Aorta (tissue), 5 donors: ENCODE data around the gene SCTR. TPM values are rescaled to one million over a fixed set of nuclear protein-coding genes. Genes with fewer than 3 reads are reported as not detected.

Experiments used
- ATAC-seq: fragments of 200-7000 bp; cut with Tn5 transposase; one replicate; pipeline ENCODE4 v1.9.1; 2022; ENCODE audit warnings: moderate library complexity; ENCODE audit not compliant: low FRiP score
- DNase-seq, 2 donors: peaks; one replicate each; pipeline ENCODE4 v3.0.0-alpha.2; 2020
- H3K27ac ChIP-seq, 2 donors: one replicate each; pipeline ENCODE4 v1.5.1; 2013; ENCODE audit warnings: low read length in 2 of 2, mild to moderate bottlenecking in 2 of 2, moderate library complexity in 2 of 2, control low read depth in 1 of 2, inconsistent platforms in 1 of 2, low read depth in 1 of 2
- H3K27me3 ChIP-seq, 2 donors: one replicate each; pipeline ENCODE4 v1.6.1; 2013; ENCODE audit warnings: control low read depth in 1 of 2, low read length in 1 of 2, mild to moderate bottlenecking in 1 of 2, moderate library complexity in 1 of 2; ENCODE audit not compliant: insufficient read depth in 2 of 2, control insufficient read depth in 1 of 2
- H3K36me3 ChIP-seq, 2 donors: one replicate each; pipeline ENCODE4 v1.6.1; 2013; ENCODE audit warnings: control low read depth in 1 of 2, low read length in 1 of 2, mild to moderate bottlenecking in 1 of 2; ENCODE audit not compliant: insufficient read depth in 2 of 2, control insufficient read depth in 1 of 2
- H3K4me1 ChIP-seq, 2 donors: one replicate each; pipeline ENCODE4 v1.6.1; 2013; ENCODE audit warnings: low read length in 2 of 2, control low read depth in 1 of 2, mild to moderate bottlenecking in 1 of 2, moderate library complexity in 1 of 2; ENCODE audit not compliant: insufficient read depth in 2 of 2, control insufficient read depth in 1 of 2
- H3K4me3 ChIP-seq, 2 donors: one replicate each; pipeline ENCODE4 v1.5.1; 2013; ENCODE audit warnings: low read length in 2 of 2, control low read depth in 1 of 2, mild to moderate bottlenecking in 1 of 2
- H3K9me3 ChIP-seq: one replicate; pipeline ENCODE4 v1.6.1; 2013; ENCODE audit warnings: mild to moderate bottlenecking, low read length; ENCODE audit not compliant: control insufficient read depth
- WGBS, 2 donors: extraction: QIAGEN DNeasy Blood & Tissue Kit; methylation state at CpG; one replicate each; pipeline ENCODE4 v1.1.7; 2013; 5-methylcytosine and 5-hydroxymethylcytosine counted together
- intact Hi-C, 2 donors: fragments of 100-400 bp; cut with DNase I; formaldehyde crosslinking; loops; one replicate each; pipeline versions ENCODE4 v1.14.2 to v1.15.0; 2022
- polyA plus RNA-seq, 2 donors: library from polyadenylated mRNA; stranded (reverse); fragments of 200-250 nt; gene quantifications; one replicate each; pipeline ENCODE4 v1.2.3, GENCODE V29; 2013
- total RNA-seq, 2 donors: library from RNA; stranded (reverse); fragmentation: NEBNext Ultra II Directional; extraction: Animal tissue kit (Norgen Biotek cat#: 25700); gene quantifications; one replicate each; pipeline ENCODE4 v1.2.1, GENCODE V29; 2021
- donor health status: healthy with polysubstance abuse.
- donor health status: Bipolar disorder and iron deficiency.
- donor health status: DM: no; HTN: no; CAD: no.
- donor health status: DM: no; HTN: no; CAD: no.
- donor health status: DM: yes; HTN: yes; CAD: no.

SCTR gene
- total and polyA plus RNA-seq, 4 donors, result 0.13 TPM; not detected in 3

DNA sequence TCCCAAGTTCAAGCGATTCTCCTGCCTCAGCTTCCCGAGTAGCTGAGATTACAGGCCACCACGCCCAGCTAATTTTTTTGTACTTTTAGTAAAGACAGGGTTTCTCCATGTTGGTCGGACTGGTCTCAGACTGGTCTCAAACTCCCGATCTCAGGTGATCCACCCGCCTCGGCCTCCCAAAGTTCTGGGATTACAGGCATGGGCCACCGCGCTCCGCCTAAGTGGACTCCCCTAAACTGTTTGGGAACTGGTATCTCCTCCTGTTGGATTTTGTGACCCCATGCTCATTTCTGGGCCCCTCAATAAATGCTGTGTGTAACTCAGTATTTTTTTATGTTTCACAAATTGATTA, 5.2 kb downstream of the SCTR start:
- 92 to 97% methylated on average over 10 of the region's 10 CpGs for WGBS, 2 donors
- Histone ChIP-seq H3K4me1 (no peaks in the 10 kb centered on the region), H3K9me3 (no peaks in the 10 kb centered on the region), H3K4me3 (no peak overlapping the region), H3K36me3 (no peaks in the 10 kb centered on the region), H3K27me3 (no peaks in the 10 kb centered on the region), H3K27ac (no peak overlapping the region)
- ATAC-seq (no peak), DNase-seq (no peak)
- intact Hi-C loops, result no loop called here

DNA sequence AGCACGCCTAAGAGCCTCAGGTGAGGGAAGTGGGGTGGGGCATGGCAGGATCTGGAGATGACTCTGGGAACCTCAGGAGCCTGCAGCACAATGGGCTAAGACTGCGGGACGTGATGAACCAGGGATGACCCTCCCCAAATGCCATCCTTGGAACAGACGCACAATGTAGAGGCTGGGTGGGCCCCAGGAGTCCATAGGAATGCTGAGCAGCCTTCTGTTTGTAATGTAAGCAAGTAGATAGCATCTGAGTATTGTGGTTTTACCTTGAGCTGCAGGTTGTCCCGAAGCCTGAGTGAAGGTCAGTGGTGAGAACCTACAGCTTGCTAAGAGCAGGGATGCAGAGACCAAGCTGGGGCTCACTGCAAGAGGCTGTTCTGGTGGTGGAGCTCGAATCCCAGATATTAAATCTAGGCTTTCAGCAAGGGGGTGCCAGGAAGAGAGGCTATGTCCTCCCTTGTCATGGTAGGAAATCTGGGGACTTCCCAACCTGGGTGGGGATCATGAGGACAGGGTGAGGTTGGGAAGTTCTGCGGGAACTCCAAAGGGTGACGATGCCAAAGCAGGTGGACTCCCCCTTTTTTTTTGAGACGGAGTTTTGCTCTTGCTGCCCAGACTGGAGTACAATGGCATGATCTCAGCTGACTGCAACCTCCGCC, 5.8 kb downstream of the SCTR start:
- Histone ChIP-seq H3K27ac (no peak overlapping the region), H3K27me3 (no peaks in the 10 kb centered on the region), H3K36me3 (no peaks in the 10 kb centered on the region), H3K9me3 (no peaks in the 10 kb centered on the region), H3K4me3 (no peak overlapping the region), H3K4me1 (no peaks in the 10 kb centered on the region)
- 89 to 95% methylated on average over 10 of the region's 10 CpGs for WGBS, 2 donors
- ATAC-seq (no peak), DNase-seq (no peak)
- intact Hi-C loops, result no loop called here

- Histone ChIP-seq H3K4me3 (no peak overlapping the region), H3K4me1 (no peaks in the 10 kb centered on the region), H3K36me3 (no peaks in the 10 kb centered on the region), H3K27ac (no peak overlapping the region), H3K9me3 (no peaks in the 10 kb centered on the region), H3K27me3 (no peaks in the 10 kb centered on the region)
- WGBS, 2 donors, result 45 to 50% methylated on average over 7 of the region's 7 CpGs
- peak; percentile 77 to 78 for DNase-seq
- ATAC-seq, result peak; percentile 60
- intact Hi-C loops, result no loop called here
These were observed 6.8 kb downstream of the SCTR start for GRCh38 chr2:119517433-119517832.

DNA sequence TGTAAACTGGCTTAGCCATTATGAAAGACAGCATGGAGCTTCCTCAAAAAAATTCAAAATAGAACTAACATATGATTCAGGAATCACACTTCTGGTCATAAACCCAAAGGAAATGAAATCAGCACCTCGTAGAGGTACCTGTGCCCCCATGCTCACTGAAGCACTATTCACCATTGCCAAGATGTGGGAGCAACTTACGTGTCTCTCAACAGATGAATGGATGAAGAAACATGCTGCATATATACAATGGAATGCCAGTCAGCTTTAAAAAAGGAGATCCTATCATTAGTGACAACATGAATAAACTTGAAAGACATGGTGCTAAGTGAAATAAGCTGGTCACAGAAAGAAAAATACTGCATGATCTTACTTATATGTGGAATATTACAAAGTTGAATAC, 8.2 kb downstream of the SCTR start:
- no peaks in the 10 kb centered on the region for H3K36me3 ChIP-seq
- intact Hi-C loops, result no loop called here
- no peaks in the 10 kb centered on the region for H3K27me3 ChIP-seq
- WGBS, 2 donors, result 85 to 91% methylated on average over 2 of the region's 2 CpGs
- H3K4me3 ChIP-seq, result no peak overlapping the region
- no peak for DNase-seq
- H3K27ac ChIP-seq, result no peak overlapping the region
- no peaks in the 10 kb centered on the region for H3K9me3 ChIP-seq
- H3K4me1 ChIP-seq, result no peaks in the 10 kb centered on the region
- no peak for ATAC-seq

DNA sequence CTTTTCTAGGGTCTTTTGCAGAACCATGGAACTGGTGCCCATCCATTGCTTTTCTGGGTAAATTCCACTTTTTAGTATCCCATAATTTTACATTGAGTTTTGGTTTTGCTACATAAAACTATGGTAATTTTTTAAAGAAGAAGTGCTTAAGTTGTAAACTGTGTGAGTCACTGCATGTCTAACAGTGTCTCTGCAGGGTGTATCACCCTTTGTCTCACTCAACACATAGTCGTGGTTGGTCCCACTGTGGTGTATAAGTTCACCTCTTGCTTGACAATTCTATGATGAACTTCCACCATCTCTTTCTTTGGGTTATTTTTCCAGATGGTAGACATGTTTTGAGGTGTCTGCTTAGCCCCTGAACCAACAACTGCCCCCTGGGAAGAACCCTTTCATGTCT, 10.5 kb downstream of the SCTR start:
- Histone ChIP-seq H3K36me3 (no peaks in the 10 kb centered on the region), H3K9me3 (no peaks in the 10 kb centered on the region), H3K4me3 (no peak overlapping the region), H3K27me3 (no peaks in the 10 kb centered on the region), H3K4me1 (no peaks in the 10 kb centered on the region), H3K27ac (no peak overlapping the region)
- no peak for DNase-seq
- WGBS, 2 donors, result 54 to 62% methylated on average over 1 of the region's 1 CpG
- intact Hi-C loops, result no loop called here
- no peak for ATAC-seq

GRCh38 chr2:119512946-119513345, 11.3 kb downstream of the SCTR start:
- Histone ChIP-seq H3K36me3 (no peaks in the 10 kb centered on the region), H3K4me3 (no peak overlapping the region), H3K27me3 (no peaks in the 10 kb centered on the region), H3K9me3 (no peaks in the 10 kb centered on the region), H3K27ac (no peak overlapping the region), H3K4me1 (no peaks in the 10 kb centered on the region)
- WGBS, 2 donors, result 96 to 97% methylated on average over 1 of the region's 1 CpG
- ATAC-seq (no peak), DNase-seq (no peak)
- intact Hi-C loops, result no loop called here

DNA sequence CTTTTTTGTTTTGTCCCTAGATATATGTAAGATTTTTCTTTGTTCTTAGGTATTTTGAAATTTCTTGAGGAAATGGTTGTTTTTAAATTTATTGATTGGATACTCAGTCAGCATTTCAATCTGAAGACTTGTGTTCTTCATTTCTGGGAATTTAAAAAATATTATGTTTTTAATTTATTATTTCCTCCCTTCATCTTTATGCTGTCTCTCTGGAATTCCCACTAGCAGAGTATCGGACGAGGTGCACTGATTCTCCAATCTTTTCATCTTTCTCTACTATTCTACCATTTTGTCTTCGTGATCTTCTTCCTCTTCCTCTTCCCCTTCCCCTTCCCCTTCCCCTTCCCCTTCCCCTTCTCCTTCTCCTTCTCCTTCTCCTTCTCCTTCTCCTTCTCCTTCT, 12.3 kb downstream of the SCTR start:
- WGBS, 2 donors, result 73 to 79% methylated on average over 3 of the region's 3 CpGs
- H3K27me3 ChIP-seq, result no peaks in the 10 kb centered on the region
- no peaks in the 10 kb centered on the region for H3K4me1 ChIP-seq
- intact Hi-C loops, result no loop called here
- DNase-seq (no peak), ATAC-seq (no peak)
- H3K27ac ChIP-seq, result no peak overlapping the region
- no peaks in the 10 kb centered on the region for H3K36me3 ChIP-seq
- no peak overlapping the region for H3K4me3 ChIP-seq
- H3K9me3 ChIP-seq, result no peaks in the 10 kb centered on the region

- intact Hi-C loops, result no loop called here
- Histone ChIP-seq H3K4me1 (no peaks in the 10 kb centered on the region), H3K27ac (no peak overlapping the region), H3K27me3 (no peaks in the 10 kb centered on the region), H3K9me3 (no peaks in the 10 kb centered on the region), H3K4me3 (no peak overlapping the region), H3K36me3 (no peaks in the 10 kb centered on the region)
- ATAC-seq, result no peak
- 64 to 83% methylated on average over 6 of the region's 6 CpGs for WGBS, 2 donors
- DNase-seq, result no peak
These were observed 15.5 kb downstream of the SCTR start for GRCh38 chr2:119508756-119509155.

GRCh38 chr2:119496682-119497081, 27.6 kb downstream of the SCTR start:
- Histone ChIP-seq H3K4me1 (no peaks in the 10 kb centered on the region), H3K27me3 (no peaks in the 10 kb centered on the region), H3K36me3 (no peaks in the 10 kb centered on the region), H3K9me3 (no peaks in the 10 kb centered on the region), H3K27ac (no peak overlapping the region), H3K4me3 (no peak overlapping the region)
- intact Hi-C loops, result no loop called here
- peak; percentile 22 for ATAC-seq
- 66 to 72% methylated on average over 4 of the region's 4 CpGs for WGBS, 2 donors
- no peak for DNase-seq
